Tibial artery (tissue), 4 donors: ENCODE measurements around the gene CSMD2.

Experiments used
- DNase-seq, 2 donors: peaks; one replicate each; pipeline ENCODE4 v3.0.0-alpha.2; 2019
- H3K27ac ChIP-seq, 2 donors: fragments of 200-600 bp; sonication (generic) in 1 of 2; 1 replicate in 1 of 2; 2 replicates in 1 of 2; pipeline ENCODE4 v1.5.1; 2018 to 2019; ENCODE audit warnings: mild to moderate bottlenecking in 1 of 2
- H3K27me3 ChIP-seq, 2 donors: fragments of 200-600 bp; sonication (generic) in 1 of 2; one replicate each; pipeline versions ENCODE4 v1.5.1 to v1.6.0; 2016 to 2019
- H3K36me3 ChIP-seq, 3 donors: fragments of 200-600 bp; sonication (generic) in 2 of 3; one replicate each; pipeline ENCODE4 v1.5.1; 2016 to 2019; ENCODE audit warnings: mild to moderate bottlenecking in 2 of 3
- H3K4me1 ChIP-seq, 4 donors: fragments of 200-600 bp; sonication (generic) in 2 of 4; 1 replicate in 3 of 4; 2 replicates in 1 of 4; pipeline ENCODE4 v1.5.1; 2016 to 2019
- H3K4me3 ChIP-seq, 2 donors: fragments of 200-600 bp; sonication (generic) in 1 of 2; 1 replicate in 1 of 2; 2 replicates in 1 of 2; pipeline ENCODE4 v1.5.1; 2018 to 2019; ENCODE audit warnings: mild to moderate bottlenecking in 2 of 2
- H3K9me3 ChIP-seq, 3 donors: fragments of 200-600 bp; sonication (generic) in 1 of 3; one replicate each; pipeline ENCODE4 v1.5.1; 2016 to 2019
- CTCF ChIP-seq, 2 experiments: fragments of 200-600 bp in 1 of 2; fragments of 450-650 bp in 1 of 2; IDR thresholded peaks; one replicate each; pipeline ENCODE4 v1.5.1; 2017 to 2019; ENCODE audit warnings: antibody characterized with exemption in 2 of 2, mild to moderate bottlenecking in 1 of 2, moderate library complexity in 1 of 2
- intact Hi-C: fragments of 100-400 bp; cut with DNase I; formaldehyde crosslinking; loops from one replicate; pipeline ENCODE4 v1.15.0; 2023; ENCODE audit warnings: low total_unique reads

The CSMD2 gene

DNA sequence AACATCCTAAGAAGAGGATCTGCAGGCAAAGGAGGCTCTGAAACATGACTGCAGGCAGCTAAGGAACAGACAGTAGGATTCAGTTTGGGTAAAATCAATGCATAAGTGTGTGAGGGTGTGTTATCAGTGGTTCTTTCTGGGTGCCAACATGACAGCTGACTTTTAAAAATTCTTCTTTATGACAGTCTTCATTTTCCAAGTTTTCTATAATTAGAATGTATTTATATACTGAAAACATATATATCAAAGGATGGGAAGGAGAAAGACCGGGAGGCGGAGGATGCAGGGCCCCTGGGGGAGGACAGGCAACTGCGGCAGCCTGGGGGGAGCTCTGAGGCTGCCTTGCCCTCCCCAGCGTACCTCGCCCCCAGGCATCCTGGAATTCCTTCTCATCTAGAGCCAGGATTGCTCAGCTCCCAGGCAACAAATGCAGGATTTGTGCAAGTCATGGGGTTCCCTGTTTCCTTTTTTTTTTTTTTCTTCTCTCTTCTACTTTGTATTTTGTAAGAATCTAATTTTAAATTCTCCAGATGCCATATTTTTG, 104.8 kb downstream of the CSMD2 start:
- intact Hi-C loops, result no loop called here
- no peak overlapping the region for H3K27ac ChIP-seq
- DNase-seq, result no peak

DNA sequence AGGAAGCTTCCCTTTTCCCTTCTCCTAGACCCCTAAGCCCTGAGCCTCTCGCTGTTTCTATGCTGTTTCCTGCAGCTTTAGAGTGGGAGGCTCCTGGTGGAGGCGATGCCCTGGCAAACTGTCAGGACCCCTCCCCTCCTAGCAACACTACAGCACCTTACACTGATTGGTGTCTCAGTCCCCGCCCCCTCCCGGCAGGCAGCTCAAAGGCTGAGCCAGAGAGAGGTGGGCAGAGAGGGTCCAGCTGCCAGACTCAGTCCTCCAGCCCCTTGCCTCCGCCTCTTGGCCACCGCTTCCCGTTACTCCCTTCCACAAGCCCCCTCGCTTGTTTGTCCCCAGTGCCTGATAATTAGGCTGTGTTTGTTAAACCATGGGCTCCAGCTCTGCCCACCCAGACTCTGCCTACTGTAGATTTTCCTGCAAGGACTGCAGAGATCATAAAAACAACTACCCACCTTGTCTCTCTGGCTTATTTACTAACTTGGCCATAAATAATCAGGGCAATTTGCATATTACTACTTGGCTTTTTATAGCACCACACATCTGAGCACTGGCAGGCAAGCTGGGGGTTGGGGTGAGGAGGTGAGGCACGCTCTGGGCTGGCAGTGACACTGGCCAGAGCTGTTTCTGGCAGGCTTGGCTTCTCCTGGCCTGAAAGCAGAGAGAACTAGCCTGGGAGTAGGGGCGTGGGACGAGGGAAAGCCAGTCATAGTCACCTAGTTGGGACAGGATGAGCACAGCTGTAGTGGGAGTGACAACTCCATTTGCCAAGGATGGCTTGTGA, 107.5 kb downstream of the CSMD2 start:
- no peak for TF ChIP-seq CTCF (IDR thresholded peaks at IDR 0.05)
- no peaks in the 10 kb centered on the region for H3K4me1 ChIP-seq

More for the DNA sequence above, 104.8 kb downstream of the CSMD2 start:
- peaks cover 0 to 21% of the 10 kb centered on the region in 2 donors for H3K27me3 ChIP-seq
- H3K9me3 ChIP-seq, result no peaks in the 10 kb centered on the region
- no peaks in the 10 kb centered on the region for H3K36me3 ChIP-seq
- H3K4me1 ChIP-seq, result no peaks in the 10 kb centered on the region
- TF ChIP-seq CTCF (IDR thresholded peaks at IDR 0.05), result no peak
- H3K4me3 ChIP-seq, result no peak overlapping the region

DNA sequence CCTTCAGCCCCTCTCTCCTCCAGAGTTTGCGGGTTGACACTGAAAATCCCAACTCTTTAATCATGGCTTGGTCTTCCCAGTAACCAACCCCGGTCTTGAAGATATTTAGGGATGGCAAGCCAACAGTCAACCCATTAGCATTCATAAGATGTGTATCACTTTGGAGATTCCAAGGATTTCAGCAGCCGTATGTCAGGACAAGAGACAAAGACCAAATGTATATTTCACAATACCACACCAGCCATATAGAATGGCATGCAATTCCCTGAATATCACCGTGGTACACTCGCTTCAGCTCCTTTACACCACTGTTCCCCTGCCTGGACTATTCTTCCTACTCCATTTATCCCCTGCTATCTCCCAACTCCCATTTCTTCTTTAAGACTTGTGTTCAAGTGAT, 109.2 kb downstream of the CSMD2 start:
- Histone ChIP-seq H3K4me1 (no peaks in the 10 kb centered on the region), H3K9me3 (no peaks in the 10 kb centered on the region), H3K36me3 (no peaks in the 10 kb centered on the region), H3K27me3 (peaks cover 0 to 17% of the 10 kb centered on the region in 2 donors), H3K27ac (no peak overlapping the region), H3K4me3 (no peak overlapping the region)
- no peak for TF ChIP-seq CTCF (IDR thresholded peaks at IDR 0.05)
- no peak for DNase-seq
- intact Hi-C loops, result loop anchor here (10.0 kb wide), 1 partner anchor 69 kb away; no protein-coding TSS in a partner anchor

More for the DNA sequence above, 107.5 kb downstream of the CSMD2 start:
- DNase-seq, result no peak
- Histone ChIP-seq H3K4me3 (no peak overlapping the region), H3K27ac (no peak overlapping the region), H3K9me3 (no peaks in the 10 kb centered on the region), H3K36me3 (no peaks in the 10 kb centered on the region), H3K27me3 (peaks cover 0 to 21% of the 10 kb centered on the region in 2 donors)
- intact Hi-C loops, result loop anchor here (10.0 kb wide), 1 partner anchor 67 kb away; no protein-coding TSS in a partner anchor

DNA sequence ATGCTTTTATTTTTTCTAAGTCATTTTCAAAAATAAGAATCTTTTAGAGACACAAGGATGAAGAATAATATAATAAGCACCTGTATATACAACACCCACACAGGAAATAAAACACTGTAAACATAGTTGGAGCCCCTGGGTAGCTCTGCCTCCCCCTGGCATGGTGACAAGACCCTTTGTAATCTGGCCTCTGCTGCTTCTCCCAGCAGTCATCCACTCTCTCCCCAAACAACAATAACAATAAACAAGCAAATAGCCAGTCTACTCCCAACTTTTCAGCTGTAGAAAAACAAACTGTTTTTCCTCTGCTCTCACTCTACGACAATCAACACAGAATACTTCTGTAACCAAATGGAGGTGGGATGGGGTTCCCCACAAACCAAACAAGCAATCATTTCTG, 110.1 kb downstream of the CSMD2 start:
- TF ChIP-seq CTCF (IDR thresholded peaks at IDR 0.05), result no peak

GRCh38 chr1:34053660-34054059, 111.4 kb downstream of the CSMD2 start:
- H3K4me3 ChIP-seq, result no peak overlapping the region
- H3K9me3 ChIP-seq, result peaks cover 0 to 9% (median 7%) of the 10 kb centered on the region in 3 donors
- no peaks in the 10 kb centered on the region for H3K4me1 ChIP-seq
- no peak overlapping the region for H3K27ac ChIP-seq
- H3K27me3 ChIP-seq, result peaks cover 0 to 21% of the 10 kb centered on the region in 2 donors
- no peak for DNase-seq
- no peaks in the 10 kb centered on the region for H3K36me3 ChIP-seq
- intact Hi-C loops, result loop anchor here (10.0 kb wide), 1 partner anchor 71 kb away; no protein-coding TSS in a partner anchor
- no peak for TF ChIP-seq CTCF (IDR thresholded peaks at IDR 0.05)

More for the DNA sequence above, 110.1 kb downstream of the CSMD2 start:
- no peaks in the 10 kb centered on the region for H3K36me3 ChIP-seq
- H3K9me3 ChIP-seq, result peaks cover 0 to 7% (median 3%) of the 10 kb centered on the region in 3 donors
- no peak overlapping the region for H3K4me3 ChIP-seq
- H3K4me1 ChIP-seq, result no peaks in the 10 kb centered on the region
- intact Hi-C loops, result loop anchor here (10.0 kb wide), 1 partner anchor 70 kb away; no protein-coding TSS in a partner anchor
- no peak for DNase-seq
- H3K27ac ChIP-seq, result no peak overlapping the region
- H3K27me3 ChIP-seq, result peaks cover 0 to 18% of the 10 kb centered on the region in 2 donors
